Measurements from ENCODE around the gene FSD1.

GRCh38 chr19:4367781-4368127, 63.4 kb downstream of the FSD1 start:
- no peak for TF ChIP-seq CTCF (IDR thresholded peaks at IDR 0.05; ENCODE audit: low read length)
- no peak for TF ChIP-seq EZH2 (IDR thresholded peaks at IDR 0.05; ENCODE audit: borderline replicate concordance, low read length)

Data from OCI-LY1 (cell line).